Measurements from ENCODE around the gene ZNF710. TPM values are rescaled to one million over a fixed set of nuclear protein-coding genes. Genes with fewer than 3 reads are reported as not detected.

ZNF710 gene
- total RNA-seq, 1 experiment from 2014 or later: 27.3 TPM

DNA sequence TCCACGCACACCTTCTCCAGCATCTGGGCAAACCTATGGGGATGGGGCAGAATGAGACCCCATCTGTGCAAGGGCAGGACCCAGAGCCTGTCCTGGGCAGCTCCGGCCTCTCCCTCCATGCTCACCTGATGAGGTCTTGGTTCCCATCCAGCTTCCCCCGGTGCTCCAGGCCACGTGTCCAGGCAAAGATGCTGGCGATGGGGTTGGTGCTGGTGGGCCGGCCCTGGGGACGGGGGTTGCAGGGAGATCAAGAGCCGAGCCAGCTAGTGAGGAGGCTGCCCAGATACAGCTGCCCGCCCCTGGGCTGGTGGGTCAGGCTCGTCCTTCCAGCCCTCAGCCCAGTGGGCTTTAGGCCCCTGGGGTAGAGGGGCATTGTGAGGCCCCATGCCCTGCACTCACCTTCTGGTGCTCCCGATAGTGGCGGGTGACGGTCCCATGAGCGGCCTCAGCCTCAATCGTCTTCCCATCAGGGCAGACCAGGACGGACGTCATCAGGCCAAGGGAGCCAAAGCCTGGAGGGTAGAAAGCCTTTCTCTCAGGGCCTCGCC lies 83.8 kb downstream of the ZNF710 start:
- Histone ChIP-seq H3K4me3 (ENCODE audit: low read depth, low read length, poor library complexity, severe bottlenecking) (no peak overlapping the region), H3K9me3 (ENCODE audit: low read depth, low read length, poor library complexity, severe bottlenecking) (no peaks in the 10 kb centered on the region), H3K36me3 (ENCODE audit: insufficient read depth, low read length, poor library complexity, severe bottlenecking) (peaks cover 24% of the 10 kb centered on the region), H3K27ac (ENCODE audit: low read depth, low read length, poor library complexity, severe bottlenecking) (no peak overlapping the region), H3K4me1 (ENCODE audit: insufficient read depth, low read length, poor library complexity, severe bottlenecking) (no peaks in the 10 kb centered on the region), H3K27me3 (replicated peaks; ENCODE audit: insufficient read depth, low read depth, low read length, poor library complexity) (no peaks in the 10 kb centered on the region)
- no peak for DNase-seq (ENCODE audit: low spot score)
- BruUV-seq (replicated peaks): no TSS peak
- intact Hi-C loops (cut with micrococcal nuclease; ENCODE audit: unreplicated experiment): loop anchor here (5.0 kb wide), 1 partner anchor 188 kb away; no protein-coding TSS in a partner anchor
- ChIA-PET CTCF (no interaction called here), POLR2A (ENCODE audit: low non-redundant PET) (no interaction called here)
- TF ChIP-seq, protein P1, sequence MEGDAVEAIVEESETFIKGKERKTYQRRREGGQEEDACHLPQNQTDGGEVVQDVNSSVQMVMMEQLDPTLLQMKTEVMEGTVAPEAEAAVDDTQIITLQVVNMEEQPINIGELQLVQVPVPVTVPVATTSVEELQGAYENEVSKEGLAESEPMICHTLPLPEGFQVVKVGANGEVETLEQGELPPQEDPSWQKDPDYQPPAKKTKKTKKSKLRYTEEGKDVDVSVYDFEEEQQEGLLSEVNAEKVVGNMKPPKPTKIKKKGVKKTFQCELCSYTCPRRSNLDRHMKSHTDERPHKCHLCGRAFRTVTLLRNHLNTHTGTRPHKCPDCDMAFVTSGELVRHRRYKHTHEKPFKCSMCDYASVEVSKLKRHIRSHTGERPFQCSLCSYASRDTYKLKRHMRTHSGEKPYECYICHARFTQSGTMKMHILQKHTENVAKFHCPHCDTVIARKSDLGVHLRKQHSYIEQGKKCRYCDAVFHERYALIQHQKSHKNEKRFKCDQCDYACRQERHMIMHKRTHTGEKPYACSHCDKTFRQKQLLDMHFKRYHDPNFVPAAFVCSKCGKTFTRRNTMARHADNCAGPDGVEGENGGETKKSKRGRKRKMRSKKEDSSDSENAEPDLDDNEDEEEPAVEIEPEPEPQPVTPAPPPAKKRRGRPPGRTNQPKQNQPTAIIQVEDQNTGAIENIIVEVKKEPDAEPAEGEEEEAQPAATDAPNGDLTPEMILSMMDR (conservative IDR thresholded peaks at IDR 0.05; ENCODE audit: low read depth, low read length): no peak
- TF ChIP-seq EZH2 (IDR thresholded peaks at IDR 0.05; ENCODE audit: borderline replicate concordance, low read depth, low read length, poor library complexity, severe bottlenecking): no peak

GRCh38 chr15:90085565-90085964 lies 84.4 kb downstream of the ZNF710 start:
- no peak overlapping the region for H3K4me3 ChIP-seq (ENCODE audit: low read depth, low read length, poor library complexity, severe bottlenecking)
- peaks cover 24% of the 10 kb centered on the region for H3K36me3 ChIP-seq (ENCODE audit: insufficient read depth, low read length, poor library complexity, severe bottlenecking)
- intact Hi-C loops (cut with micrococcal nuclease; ENCODE audit: unreplicated experiment): loop anchor here (5.0 kb wide), 1 partner anchor 188 kb away; no protein-coding TSS in a partner anchor
- no peak for TF ChIP-seq EZH2 (IDR thresholded peaks at IDR 0.05; ENCODE audit: borderline replicate concordance, low read depth, low read length, poor library complexity, severe bottlenecking)
- TF ChIP-seq, protein P1 (conservative IDR thresholded peaks at IDR 0.05; ENCODE audit: low read depth, low read length): no peak
- H3K27ac ChIP-seq (ENCODE audit: low read depth, low read length, poor library complexity, severe bottlenecking): no peak overlapping the region
- no peaks in the 10 kb centered on the region for H3K9me3 ChIP-seq (ENCODE audit: low read depth, low read length, poor library complexity, severe bottlenecking)
- no peaks in the 10 kb centered on the region for H3K27me3 ChIP-seq (replicated peaks; ENCODE audit: insufficient read depth, low read depth, low read length, poor library complexity)
- no TSS peak for BruUV-seq (replicated peaks)
- POLR2A ChIA-PET (ENCODE audit: low non-redundant PET): no interaction called here
- DNase-seq (ENCODE audit: low spot score): no peak
- CTCF ChIA-PET: interaction anchor here (0.5 kb wide), 1 partner anchor 149 kb away, joined by 5 read pairs; no protein-coding TSS in a partner anchor
- no peaks in the 10 kb centered on the region for H3K4me1 ChIP-seq (ENCODE audit: insufficient read depth, low read length, poor library complexity, severe bottlenecking)

- no peaks in the 10 kb centered on the region for H3K27me3 ChIP-seq (replicated peaks; ENCODE audit: insufficient read depth, low read depth, low read length, poor library complexity)
- no peaks in the 10 kb centered on the region for H3K4me1 ChIP-seq (ENCODE audit: insufficient read depth, low read length, poor library complexity, severe bottlenecking)
- H3K27ac ChIP-seq (ENCODE audit: low read depth, low read length, poor library complexity, severe bottlenecking): no peak overlapping the region
- CTCF ChIA-PET: interaction anchor here (0.6 to 1.0 kb wide), 4 partner anchors 16 to 347 kb away, joined by 3 to 11 read pairs (median 5); partner anchors contain the start of genes CIB1, GDPGP1 and IDH2
- no peak overlapping the region for H3K4me3 ChIP-seq (ENCODE audit: low read depth, low read length, poor library complexity, severe bottlenecking)
- POLR2A ChIA-PET (ENCODE audit: low non-redundant PET): no interaction called here
- H3K36me3 ChIP-seq (ENCODE audit: insufficient read depth, low read length, poor library complexity, severe bottlenecking): peaks cover 24% of the 10 kb centered on the region
- DNase-seq (ENCODE audit: low spot score): peak; percentile 75
- TF ChIP-seq, protein P1 (conservative IDR thresholded peaks at IDR 0.05; ENCODE audit: low read depth, low read length): peak; percentile 82
- TF ChIP-seq EZH2 (IDR thresholded peaks at IDR 0.05; ENCODE audit: borderline replicate concordance, low read depth, low read length, poor library complexity, severe bottlenecking): no peak
- intact Hi-C loops (cut with micrococcal nuclease; ENCODE audit: unreplicated experiment): loop anchor here (2.0 to 5.0 kb wide), 3 partner anchors 190 to 346 kb away; no protein-coding TSS in a partner anchor
- H3K9me3 ChIP-seq (ENCODE audit: low read depth, low read length, poor library complexity, severe bottlenecking): no peaks in the 10 kb centered on the region
- BruUV-seq (replicated peaks): no TSS peak
Observed at GRCh38 chr15:90086868-90087268, 85.7 kb downstream of the ZNF710 start.

Measured in A673 (cell line).